ENCODE results near the gene YIPF5.

YIPF5 gene

DNA sequence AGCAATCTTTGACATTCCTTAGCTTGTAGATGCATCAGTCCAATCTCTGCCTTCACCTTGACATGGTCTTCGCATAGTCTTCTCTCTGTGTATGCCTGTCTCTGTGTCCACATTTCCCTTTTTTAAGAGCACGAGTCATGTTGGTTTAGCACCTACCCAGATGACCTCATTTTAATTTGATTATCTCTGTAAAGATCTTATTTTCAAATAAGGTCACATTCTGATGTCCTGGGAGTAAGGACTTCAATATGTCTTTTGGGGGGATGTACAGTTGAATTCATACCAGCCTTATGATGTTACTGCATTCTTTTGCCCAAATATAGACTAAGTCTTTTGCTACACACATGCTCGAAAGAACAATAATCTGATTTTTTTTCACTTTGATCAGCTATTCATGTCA, 7.1 kb upstream of the YIPF5 start:
- DNase-seq, result no peak

DNA sequence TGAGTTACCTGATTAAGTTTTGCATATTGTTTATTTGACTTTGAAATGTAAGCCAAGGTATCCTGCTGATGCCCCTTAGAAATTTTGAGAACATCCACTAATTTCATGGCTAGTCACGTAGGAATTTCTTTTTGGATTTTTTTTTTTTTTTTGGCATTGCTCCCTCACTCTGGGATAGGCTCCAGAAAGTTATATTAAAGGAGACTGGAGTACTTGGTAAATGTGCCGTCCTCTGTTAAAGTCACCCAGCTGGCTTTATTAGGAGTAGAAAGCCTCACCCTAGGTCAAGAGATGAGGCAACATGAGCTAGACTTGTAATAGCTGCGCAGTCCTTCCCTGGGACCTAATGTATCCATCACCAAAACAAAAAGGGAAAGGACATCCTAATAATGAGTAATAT, 3.3 kb upstream of the YIPF5 start:
- no peak for DNase-seq

DNA sequence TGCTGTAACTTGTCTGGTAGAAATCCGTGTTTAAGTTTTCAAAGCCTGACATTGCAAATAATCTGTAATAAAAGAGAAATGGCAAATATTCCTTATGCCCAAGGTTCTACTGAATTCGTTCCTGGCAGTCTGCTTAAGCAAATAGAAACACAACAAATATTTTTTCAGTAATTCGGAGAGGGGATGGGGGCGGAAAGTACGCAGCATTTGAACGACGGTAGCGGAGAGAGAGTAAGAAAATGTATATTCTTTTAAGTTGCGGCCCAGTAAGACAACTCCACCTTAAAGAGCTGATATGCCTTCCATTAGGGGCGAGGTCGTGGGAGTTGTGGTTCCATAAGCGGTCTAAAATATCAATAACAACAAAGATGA, 569 bp downstream of the YIPF5 start:
- DNase-seq, result no peak

DNA sequence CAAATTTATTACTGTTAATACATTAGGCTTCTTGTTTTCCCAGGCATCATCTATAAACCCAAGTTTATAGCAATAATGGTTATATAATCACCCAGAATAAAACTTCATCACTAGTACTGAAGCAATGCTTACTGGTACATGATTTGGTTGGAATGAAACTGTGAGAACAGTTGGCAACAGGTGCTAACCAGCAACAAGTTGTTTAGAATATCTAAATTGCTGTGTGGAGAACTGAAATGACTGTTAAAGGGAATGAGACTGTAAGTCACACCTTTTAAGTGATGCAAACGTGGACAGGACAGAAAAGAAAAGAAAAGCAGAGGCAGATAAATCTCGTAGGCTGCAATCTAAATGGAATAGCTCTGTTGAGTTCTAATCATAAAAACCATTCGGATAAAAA, 2.5 kb downstream of the YIPF5 start:
- no peak for DNase-seq

DNA sequence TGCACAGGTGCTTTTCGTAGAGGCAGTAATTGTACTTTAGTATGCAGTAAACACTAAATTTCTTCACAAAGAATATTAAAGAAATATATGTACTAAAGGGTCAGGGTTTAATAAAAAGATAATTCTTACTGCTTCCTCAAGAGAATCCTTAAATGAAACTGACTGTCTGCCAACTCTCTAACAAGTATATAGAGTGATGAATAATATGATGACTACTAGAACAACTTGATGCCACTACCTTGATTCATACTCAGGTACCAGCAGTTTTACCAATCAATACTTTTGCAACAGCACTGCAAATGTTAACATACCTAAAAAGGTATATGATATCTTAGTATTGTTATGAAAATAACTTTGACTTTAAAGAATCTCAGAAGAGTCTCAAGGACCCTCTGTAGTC, 3.8 kb downstream of the YIPF5 start:
- DNase-seq, result no peak

DNA sequence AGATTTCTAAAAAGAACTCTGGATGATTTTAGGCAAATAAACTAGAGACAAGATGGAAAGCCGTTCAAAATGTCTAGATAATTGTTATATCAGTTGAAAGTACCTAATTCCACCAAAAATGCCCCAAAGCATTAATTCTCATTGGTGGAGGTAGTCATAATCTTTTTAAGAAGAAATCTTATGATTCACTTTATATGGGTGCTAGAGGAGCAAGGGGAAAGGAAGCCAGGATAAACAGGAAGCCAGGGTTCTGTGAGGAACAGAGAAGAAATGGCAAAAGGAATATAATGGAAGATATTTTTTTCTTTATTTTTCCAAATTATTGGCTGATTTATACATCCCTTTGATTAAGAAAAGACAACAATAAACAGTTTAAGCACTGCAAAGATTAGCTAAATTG, 7.8 kb downstream of the YIPF5 start:
- DNase-seq, result no peak

DNA sequence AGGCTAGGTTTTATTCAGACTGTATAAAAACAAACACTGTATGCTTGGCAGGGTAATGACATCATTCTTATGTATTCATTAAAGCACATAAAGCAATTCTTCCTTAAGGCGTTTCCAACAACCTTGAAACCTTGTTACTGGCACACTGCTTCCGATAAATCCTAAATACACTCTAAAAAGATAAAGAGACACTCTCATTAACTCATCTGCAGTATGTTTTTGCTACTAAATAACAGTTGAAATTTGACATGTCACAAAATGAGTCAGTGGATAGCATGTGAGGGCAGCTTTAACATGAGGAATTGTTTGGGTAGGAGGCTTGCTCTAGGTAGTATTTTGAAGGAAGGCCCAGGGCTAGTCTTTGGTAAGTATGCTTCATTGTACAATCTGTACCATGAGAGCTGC, 13.7 kb downstream of the YIPF5 start:
- DNase-seq, result no peak

DNA sequence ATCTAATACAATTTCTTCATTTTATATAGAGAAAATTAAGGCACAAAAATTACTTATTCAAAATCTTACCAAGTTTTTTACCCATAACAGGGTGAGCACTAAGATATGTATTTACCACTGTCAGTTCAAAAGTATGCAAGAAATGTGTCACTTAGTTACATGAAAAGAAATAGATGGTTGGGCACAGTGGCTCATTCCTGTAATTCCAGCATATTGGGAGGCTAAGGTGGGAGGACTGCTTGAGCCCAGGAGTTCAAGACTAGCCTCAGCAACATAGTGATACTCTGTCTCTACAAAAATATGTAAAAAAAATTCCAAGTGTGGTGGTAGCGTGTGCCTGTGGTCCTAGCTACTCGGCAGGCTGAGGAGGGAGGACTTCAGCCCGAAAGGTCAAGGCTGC, 19.4 kb downstream of the YIPF5 start:
- no peak for DNase-seq

DNA sequence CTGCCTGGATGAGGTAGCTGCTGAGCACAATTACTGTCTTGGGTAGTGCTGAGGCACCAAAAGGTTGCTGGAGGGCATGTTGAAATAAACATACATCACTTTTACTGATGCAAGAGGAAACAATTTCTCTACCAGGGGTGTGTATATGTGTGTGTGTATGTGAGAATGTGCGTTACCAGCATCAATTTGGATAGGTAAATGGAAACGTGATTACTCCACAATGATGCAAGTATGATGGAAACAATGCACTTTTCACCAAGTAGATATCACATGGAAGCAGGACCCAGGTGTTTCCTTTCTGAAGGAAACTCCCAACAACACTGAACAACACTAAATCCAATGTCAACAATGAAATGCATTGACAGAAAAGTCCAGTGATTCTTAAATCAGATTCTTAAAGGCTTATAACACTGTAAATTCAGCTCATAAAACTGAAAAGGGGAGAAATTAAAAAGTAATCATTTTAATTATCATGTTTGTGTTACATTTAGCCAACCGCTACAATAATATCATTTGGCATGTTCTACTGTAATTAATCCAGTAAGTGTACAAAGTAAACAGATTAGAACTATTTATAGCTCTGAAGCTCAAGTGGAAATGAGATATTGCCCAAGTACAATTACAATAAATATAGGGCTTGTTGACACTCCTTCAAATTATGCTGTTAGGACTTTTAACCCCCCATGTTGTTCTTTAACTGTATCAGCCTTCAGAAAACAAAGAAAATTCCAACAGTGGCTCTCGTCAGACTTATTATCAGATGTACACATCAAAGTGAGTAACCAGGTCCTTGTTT, 25.3 kb downstream of the YIPF5 start:
- DNase-seq, result no peak

DNA sequence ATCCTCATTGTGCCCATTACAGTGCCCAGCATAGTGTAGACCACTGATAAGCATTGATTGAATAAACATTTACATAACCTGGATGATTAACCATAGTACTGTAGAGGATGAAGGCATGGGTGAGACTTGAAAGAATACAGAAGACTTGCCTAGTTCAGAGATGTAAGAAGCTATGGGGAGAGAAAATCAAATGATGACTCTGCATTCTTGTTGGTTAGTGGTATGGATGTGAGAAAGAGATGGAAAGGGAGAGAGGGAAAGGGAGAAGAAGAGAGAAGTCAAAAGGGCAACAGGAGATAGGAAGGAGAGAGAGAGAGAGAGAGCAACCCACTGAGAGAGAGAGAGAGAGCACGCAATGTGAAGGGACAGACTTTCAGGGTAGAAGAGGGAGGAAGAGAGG, 26.8 kb downstream of the YIPF5 start:
- no peak for DNase-seq

DNA sequence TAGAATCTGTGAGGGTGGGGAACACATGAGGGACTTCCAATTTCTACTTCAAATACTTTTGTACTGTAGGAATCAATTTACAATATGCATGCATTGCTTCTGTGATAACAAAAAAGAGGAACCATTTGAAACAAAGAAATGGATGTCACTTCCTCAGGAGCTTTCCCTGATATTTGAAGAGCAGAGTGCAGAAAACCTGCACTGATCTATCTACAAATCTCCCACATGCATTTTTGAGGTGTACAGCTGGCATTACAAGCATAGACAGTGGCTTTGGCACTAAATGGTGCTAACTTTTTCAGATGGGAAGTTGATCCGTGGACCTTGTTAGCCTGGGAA, 27.7 kb downstream of the YIPF5 start:
- no peak for DNase-seq

DNA sequence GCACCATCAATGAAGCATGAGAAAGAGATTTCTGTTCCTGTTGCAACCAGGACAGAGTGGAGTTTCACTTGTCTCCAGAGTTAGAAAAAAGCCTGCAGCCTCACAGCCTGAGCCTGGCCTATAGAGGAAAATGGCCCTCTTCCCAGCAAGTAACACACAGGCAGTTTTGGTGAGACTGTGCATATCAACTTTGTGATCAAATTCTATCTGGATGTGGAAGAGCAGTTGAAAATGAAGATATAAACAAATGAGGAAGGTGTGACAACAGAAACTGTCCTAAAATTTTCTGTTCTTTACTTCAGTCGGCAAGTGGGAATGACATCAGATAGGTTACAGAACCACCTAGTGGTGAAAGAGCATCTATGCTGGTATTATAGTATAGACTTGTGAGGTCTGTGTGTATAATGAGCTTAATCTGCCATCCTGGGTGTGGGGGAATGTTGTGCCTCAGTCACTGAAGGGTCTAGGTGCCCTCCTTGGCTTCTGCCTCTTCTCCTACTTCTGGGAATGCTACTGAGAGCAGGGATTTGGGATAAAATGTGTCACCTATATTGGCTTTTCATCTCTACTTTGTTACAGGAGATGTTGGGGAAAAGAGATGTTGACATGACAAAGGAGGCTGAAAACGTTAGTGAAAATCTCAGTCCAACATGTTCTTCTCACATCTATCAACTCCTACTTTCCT, 28.2 kb downstream of the YIPF5 start:
- no peak for DNase-seq

DNA sequence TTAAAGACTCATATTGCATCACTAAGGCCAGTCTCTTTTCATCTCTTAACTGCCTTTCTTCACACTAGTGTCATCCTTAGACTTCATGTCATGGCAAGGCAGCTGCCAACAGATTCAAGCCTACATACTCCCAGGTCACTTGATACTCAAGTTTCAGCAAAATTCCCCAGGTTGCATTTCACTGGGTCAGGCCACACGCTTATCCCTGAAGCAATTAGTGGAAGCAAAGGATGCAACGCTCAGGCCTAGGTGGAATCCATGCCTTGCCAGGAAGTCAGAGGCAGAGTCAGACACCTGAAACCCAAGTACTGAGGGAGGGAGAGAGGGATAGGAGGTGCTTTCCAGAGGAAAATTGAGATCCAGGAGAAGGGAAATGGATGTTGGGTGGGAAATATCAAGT, 28.9 kb downstream of the YIPF5 start:
- no peak for DNase-seq

DNA sequence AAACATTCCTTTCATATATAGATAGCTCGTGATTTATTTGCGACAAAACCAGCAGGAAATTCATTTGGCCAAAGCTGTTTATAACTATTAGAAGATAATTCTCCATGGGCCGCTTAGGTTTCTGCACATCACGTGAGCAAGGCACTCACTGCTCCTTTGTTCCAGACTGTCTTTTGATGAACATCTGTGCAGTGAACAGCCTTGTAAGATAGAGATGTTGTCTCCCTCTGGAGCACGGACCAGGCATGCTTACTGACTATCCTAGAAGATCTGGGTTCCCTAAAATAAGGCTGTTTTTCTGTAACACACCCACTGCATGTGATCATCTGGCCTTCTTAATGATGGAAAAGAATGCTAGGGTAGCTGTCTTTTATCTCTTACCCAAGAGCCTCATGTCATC, 30.9 kb downstream of the YIPF5 start:
- DNase-seq, result no peak

DNA sequence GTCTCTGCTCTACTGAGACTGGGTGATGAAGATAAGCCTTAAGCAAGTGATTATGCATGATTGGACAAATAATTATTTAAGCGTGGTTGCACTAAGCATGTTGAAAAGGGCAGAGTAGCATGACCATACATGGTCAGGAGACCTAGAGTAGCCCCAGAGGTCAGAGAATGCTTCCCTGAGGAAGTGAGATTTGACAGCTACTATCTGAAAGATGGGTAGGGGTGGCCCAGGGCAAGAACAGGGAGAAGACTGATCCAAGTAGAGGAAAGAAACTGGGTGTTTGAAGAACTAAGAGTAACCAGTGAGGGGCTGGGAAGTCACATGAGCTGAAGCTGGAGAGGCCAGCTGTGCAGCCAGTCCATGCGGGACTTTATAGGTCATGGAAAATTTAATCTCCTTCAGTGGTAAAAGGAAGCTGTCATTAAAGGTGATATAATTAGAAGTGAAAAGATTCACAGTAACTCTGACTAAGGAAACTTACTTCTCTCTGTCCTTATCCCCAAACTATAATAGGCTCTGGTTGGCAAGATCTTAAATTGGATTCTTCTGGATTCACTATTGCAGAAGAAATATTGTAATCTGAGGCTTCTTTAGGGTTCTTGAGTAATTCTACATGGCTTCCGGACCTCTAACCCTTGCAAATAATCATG, 35.2 kb downstream of the YIPF5 start:
- DNase-seq, result no peak

DNA sequence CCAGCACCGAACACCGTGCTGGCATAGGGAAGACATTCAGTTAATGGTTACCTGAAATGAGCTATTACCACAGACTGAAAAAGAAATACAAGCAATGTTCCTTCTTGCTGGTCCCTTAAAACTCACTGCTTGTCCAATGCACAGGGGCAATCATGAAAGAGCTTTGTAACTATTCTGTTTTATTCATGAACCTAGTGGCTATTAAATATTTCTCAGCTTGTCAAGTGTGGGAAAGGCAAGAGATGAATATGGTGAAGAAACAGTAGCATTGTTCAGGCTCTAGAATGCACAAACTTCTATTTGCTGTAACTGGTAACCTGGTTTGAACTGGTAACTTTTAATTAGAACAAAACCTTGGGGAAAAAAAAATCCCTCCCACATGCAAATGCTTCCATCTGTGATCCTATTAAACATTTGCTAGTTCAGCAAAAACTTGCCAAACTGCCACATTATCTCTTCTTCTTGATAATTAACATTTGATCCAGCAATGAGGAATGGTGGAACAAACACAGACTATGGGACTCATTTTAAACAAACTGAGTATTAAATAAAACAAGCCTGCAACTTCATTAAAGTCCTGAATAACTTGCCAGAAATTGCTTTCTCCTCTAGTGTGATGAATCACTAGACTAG, 36.1 kb downstream of the YIPF5 start:
- DNase-seq, result no peak

DNA sequence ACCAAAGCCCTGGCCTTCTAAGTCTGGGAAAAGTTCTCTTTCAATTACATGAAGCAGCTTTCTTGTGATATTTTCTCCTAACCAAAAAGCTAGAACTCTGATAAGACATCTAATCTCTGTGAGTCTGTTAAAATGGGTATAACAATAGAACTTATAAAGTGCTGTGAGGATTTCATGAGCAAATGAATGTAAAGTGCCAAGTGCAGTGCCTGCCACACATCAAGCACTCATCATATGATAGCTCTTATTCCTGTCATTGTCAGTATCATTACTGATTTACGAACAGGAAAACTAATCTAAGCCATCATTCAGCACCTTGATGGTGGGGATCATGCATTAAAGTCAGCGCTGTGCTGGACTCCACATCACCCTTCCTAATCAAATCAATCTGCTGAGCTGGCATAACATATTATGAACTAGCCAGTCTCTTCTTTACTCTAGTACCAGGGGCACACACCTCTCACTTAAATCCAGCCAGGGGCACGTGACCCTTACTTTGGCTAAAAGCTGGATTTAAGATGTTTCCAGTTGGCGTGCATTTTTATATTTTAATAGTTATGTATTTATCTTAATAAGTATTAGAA, 37.3 kb downstream of the YIPF5 start:
- DNase-seq, result no peak

DNA sequence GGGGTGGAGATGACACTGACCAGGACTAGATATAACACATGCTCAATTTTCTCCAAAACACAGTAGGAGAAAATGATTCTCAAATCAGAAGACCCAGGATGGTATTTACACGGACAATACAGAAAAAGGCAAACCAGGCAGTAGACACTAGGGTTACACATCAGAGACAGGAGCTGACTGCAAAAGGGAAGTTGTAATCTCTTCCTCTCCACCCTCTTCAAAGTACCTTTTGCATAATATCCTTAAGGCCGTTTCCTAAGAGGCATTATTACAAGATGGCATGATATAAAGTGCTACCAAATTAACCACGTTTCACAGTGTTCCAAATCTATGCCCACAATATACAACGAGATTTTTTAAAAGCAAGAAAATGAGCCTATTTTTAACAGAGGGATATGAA, 39.2 kb downstream of the YIPF5 start:
- DNase-seq, result no peak

DNA sequence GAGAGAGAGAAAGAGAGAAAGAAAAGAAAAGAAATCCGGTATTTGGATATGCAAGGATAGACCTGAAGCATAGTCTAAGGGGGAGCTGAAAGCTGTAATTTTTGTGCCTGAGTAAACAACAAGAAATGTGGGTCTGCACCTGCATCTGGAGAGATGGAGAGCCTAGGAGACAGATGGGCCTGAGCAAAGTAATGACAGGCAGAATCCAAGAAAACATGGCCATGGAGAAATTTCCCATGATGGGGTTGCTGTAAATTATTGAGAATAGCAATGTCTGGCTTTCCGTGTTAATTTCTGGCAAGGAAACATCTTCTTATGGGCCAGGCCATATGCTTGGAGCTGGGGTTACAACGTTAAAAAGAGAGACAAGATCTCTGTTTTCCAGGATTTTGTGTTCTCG, 40.2 kb downstream of the YIPF5 start:
- DNase-seq, result no peak

DNA sequence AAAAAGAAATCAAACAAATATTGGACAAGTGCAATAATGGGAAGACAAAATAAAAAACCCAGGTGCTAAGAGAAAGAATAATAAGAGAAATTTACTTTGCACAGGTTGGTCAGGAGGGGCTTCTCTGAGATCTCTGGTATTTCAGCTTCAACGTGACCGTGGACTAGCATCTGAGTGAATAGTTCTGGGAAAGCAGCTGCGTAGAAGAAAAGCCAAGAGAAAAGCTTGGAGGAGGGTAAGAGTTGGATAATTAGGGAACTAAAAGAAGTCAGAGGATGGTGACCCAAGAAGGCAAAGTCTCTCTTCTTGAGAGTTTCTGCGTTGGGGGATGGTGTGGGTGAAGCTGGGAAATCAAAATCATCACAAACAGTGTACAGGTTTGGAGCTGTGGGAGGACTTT, 41.6 kb downstream of the YIPF5 start:
- DNase-seq, result no peak

DNA sequence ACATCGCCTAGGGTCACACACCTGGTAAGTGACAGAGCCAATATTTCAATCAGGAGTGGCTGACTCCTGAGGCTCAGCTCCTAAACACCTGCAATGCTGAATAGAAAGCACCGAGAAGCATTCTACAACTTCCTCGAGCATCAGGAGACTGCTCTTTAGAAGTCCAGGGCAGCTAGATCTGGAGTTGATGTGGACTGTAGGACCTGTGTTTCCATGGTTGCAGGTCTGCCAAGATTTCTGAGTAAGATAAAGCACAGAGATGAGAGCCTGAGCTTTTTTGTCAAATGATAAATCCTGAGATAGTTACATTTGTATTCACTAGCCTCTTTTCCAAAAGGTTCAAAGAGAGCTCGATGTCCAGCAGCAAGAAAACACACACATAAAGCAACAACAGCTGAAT, 43.8 kb downstream of the YIPF5 start:
- DNase-seq, result no peak

DNA sequence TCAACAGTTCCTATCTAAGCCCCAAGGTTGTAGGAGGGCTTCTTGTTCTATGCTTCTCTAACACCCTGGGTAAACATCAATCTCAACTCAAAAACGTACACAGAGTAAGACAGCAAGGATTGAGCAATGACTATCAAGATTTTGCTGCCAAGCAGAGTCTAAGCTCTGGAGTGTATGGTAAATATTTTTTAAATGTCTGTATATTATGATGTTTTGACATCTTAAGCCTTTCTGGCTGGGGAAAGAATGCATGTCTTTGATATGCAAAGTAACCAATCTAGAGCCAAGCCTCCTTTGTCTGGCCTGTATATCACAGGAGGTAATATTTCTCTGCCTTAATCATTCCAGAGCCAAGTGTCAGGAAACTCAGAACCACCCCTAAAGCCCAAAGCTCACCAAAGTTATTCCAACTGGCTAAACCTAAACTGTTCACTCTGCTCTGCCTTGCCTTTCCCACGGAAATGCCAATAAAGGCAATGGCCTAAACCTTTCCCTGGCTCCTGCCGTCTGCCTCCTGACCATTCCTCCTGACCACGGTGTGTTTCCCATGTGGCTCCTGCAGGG, 45.2 kb downstream of the YIPF5 start:
- no peak for DNase-seq

DNA sequence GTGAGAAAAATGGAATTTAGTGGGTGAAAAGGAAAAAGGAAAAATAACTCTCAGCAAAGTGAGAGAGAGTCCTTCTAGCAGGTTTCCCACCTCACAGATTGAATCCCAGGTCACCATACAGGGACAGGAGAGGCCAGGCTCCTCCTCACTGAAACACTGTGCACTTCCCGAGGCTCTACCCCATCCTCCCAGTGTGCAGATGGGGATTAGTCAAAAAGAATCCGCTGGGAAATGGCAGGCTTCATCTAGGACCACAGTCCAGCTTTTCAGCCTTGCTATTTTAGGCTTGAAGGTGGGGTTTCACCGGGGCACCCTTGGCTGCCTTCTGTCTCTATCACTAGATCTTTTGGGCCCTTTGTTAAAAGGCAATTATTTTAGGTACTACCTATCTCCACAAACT, 47.8 kb downstream of the YIPF5 start:
- no peak for DNase-seq

Data from NCI-H187 treated with DMSO at 0.1 percent for 48 hours (cell line).